Pancreas (tissue), 10 donors: ENCODE data around the gene NTSR1. TPM values are rescaled to one million over a fixed set of nuclear protein-coding genes. Genes with fewer than 3 reads are reported as not detected.

Experiments used
- ATAC-seq, 4 donors: fragments of 200-7000 bp; cut with Tn5 transposase; one replicate each; pipeline versions ENCODE4 v1.8.0 to v1.9.1; 2020; ENCODE audit warnings: mild to moderate bottlenecking in 4 of 4, moderate library complexity in 4 of 4
- DNase-seq, 6 donors: peaks; one replicate each; pipeline ENCODE4 v3.0.0-alpha.2; 2020
- FAIRE-seq: peaks from 2 replicates; lab custom pipeline; 2012; peaks lifted over from hg19 to GRCh38; lab: Jason Lieb, UNC
- H3K27ac ChIP-seq, 4 donors: fragments of 200-600 bp; sonication (generic); 1 replicate in 3 of 4; 2 replicates in 1 of 4; pipeline versions ENCODE4 v1.5.0 to v1.8.0; 2020
- H3K27me3 ChIP-seq, 4 donors: fragments of 200-600 bp; one replicate each; pipeline ENCODE4 v1.8.0; 2021
- H3K36me3 ChIP-seq, 3 donors: fragments of 200-600 bp; sonication (generic) in 1 of 3; one replicate each; pipeline versions ENCODE4 v1.5.0 to v1.8.0; 2020 to 2021
- H3K4me1 ChIP-seq, 3 donors: fragments of 200-600 bp; one replicate each; pipeline ENCODE4 v1.8.0; 2021
- H3K4me3 ChIP-seq, 4 donors: fragments of 200-600 bp; sonication (generic) in 2 of 4; one replicate each; pipeline versions ENCODE4 v1.5.0 to v1.8.0; 2020 to 2021
- H3K9me3 ChIP-seq, 4 donors: fragments of 200-600 bp; one replicate each; pipeline ENCODE4 v1.8.0; 2021
- WGBS, 2 donors: extraction: QIAGEN DNeasy Blood & Tissue Kit; methylation state at CpG; one replicate each; pipeline ENCODE4 v1.1.7; 2013; 5-methylcytosine and 5-hydroxymethylcytosine counted together
- intact Hi-C, 3 donors: fragments of 100-400 bp; cut with DNase I; formaldehyde crosslinking; loops; one replicate each; pipeline versions ENCODE4 v1.11.1 to v1.14.2; 2022
- polyA plus RNA-seq, 2 donors: library from polyadenylated mRNA; stranded (reverse); fragments of 200-250 nt; gene quantifications; one replicate each; pipeline ENCODE4 v1.2.3, GENCODE V29; 2013
- total RNA-seq, 6 donors: library from RNA; stranded (reverse); fragmentation: NEBNext Ultra II Directional in 4 of 6; extraction: Animal tissue kit (Norgen Biotek cat#: 25700) in 4 of 6; gene quantifications; one replicate each; pipeline versions ENCODE4 v1.2.1 to v1.2.4, GENCODE V29; 2021 to 2023
- TF ChIP-seq, protein P1 (sequence below), 4 donors: fragments of 200-600 bp; sonication (generic) in 3 of 4; IDR thresholded peaks; one replicate each; pipeline versions ENCODE4 v1.5.0 to v1.8.0; 2021; ENCODE audit warnings: antibody characterized with exemption in 4 of 4
- donor health status: healthy with polysubstance abuse.
- donor health status: DM: no; HTN: no; CAD: no; lungs with moderate emphysema.
- donor health status: DM: no; HTN: no; CAD: no.
- donor health status: control.
- donor health status: control.
- donor health status: Bipolar disorder and iron deficiency.
- donor health status: DM: yes; HTN: yes; CAD: no.
- donor health status: DM: no; HTN: no; CAD: no.
- donor health status: DM: no; HTN: no; CAD: no.
- donor health status: DM: yes; HTN: yes; CAD: no.

The NTSR1 gene
- total and polyA plus RNA-seq, 8 donors, result 0.02 to 0.15 (median 0.09) TPM; not detected in 2

DNA sequence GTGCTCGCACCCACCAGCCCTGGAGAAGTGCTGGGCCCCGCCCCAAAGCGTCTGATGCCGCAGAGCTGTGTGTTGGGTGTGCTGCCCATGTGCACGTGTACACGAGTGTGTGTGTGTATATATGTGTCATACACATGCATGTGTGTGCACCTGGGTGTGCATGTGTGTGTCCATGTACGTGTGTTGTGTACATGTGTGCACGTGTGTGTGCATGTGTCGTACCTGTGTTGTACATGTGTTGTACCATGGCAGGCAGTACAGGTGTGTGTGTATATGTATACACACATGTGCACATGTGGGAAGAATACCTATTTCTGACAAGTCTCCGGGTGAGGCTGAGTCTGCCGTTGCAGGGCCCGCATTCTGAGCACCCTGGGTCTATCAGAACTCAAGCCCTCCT lies 81.4 kb downstream of the NTSR1 start:
- TF ChIP-seq, protein P1, sequence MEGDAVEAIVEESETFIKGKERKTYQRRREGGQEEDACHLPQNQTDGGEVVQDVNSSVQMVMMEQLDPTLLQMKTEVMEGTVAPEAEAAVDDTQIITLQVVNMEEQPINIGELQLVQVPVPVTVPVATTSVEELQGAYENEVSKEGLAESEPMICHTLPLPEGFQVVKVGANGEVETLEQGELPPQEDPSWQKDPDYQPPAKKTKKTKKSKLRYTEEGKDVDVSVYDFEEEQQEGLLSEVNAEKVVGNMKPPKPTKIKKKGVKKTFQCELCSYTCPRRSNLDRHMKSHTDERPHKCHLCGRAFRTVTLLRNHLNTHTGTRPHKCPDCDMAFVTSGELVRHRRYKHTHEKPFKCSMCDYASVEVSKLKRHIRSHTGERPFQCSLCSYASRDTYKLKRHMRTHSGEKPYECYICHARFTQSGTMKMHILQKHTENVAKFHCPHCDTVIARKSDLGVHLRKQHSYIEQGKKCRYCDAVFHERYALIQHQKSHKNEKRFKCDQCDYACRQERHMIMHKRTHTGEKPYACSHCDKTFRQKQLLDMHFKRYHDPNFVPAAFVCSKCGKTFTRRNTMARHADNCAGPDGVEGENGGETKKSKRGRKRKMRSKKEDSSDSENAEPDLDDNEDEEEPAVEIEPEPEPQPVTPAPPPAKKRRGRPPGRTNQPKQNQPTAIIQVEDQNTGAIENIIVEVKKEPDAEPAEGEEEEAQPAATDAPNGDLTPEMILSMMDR (IDR thresholded peaks at IDR 0.05), result no peak
- intact Hi-C loops, result no loop called here
- Histone ChIP-seq H3K27ac (no peak overlapping the region), H3K4me3 (no peak overlapping the region), H3K36me3 (no peaks in the 10 kb centered on the region), H3K9me3 (no peaks in the 10 kb centered on the region), H3K4me1 (peaks cover 0 to 5% (median 3%) of the 10 kb centered on the region in 3 donors), H3K27me3 (no peaks in the 10 kb centered on the region)
- 72 to 82% methylated on average over 12 of the region's 12 CpGs for WGBS, 2 donors
- DNase-seq (no peak), FAIRE-seq (no peak), ATAC-seq (no peak)

DNA sequence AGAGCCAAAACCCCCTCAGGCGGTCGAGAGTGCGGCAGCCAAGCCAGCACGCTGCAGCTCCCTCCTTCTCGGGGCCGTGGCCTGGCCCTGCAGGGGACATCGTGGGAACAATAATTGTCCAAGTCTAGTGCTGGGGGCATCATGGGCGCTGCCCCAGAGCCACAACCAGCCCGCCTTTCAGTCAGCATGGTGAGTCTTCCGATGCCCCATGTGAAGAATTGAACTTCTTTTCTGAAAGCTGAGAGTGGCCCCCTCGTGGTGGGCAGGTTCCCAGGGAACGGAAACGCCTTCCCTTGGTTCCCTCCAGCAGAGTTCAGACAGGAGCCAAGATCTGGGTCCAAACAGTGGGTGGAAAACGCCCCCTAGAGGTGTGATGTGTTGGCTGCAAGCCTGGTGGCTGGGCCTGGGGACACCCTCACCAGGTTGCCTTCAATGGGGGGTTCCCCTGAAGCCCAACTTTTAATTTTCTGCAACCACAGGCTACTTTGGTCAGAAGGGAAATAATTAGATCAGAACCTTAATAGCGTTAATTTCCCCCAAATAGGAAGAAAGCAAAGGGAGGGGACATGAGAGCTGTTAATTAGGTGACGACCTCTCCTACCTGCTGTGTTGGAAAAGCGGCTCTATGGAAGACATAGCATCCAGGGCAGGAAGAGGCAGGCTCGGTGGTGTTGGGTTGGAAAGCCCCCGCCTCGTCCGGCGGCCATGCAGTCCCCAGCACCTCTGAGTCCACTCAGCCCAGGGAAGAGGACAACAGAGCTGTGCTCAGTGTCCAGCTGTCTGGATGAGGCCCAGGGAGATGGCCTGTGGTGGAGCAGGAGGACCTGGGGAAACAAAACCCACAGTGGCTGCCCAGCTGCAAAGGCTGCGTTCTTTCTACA lies 82.9 kb downstream of the NTSR1 start:
- Histone ChIP-seq H3K27me3 (no peaks in the 10 kb centered on the region), H3K27ac (no peak overlapping the region), H3K4me3 (no peak overlapping the region), H3K9me3 (no peaks in the 10 kb centered on the region), H3K4me1 (peaks cover 0 to 5% (median 3%) of the 10 kb centered on the region in 3 donors), H3K36me3 (no peaks in the 10 kb centered on the region)
- FAIRE-seq (no peak), DNase-seq (peak in 5 of 6 donors; percentile 63 to 81 (median 73)), ATAC-seq (peak in 3 of 4 donors; percentile 5 to 33 (median 22))
- TF ChIP-seq, protein P1 (IDR thresholded peaks at IDR 0.05), result peak; percentile 64 to 89 (median 82)
- intact Hi-C loops, result no loop called here
- WGBS, 2 donors, result 31 to 37% methylated on average over 23 of the region's 23 CpGs

DNA sequence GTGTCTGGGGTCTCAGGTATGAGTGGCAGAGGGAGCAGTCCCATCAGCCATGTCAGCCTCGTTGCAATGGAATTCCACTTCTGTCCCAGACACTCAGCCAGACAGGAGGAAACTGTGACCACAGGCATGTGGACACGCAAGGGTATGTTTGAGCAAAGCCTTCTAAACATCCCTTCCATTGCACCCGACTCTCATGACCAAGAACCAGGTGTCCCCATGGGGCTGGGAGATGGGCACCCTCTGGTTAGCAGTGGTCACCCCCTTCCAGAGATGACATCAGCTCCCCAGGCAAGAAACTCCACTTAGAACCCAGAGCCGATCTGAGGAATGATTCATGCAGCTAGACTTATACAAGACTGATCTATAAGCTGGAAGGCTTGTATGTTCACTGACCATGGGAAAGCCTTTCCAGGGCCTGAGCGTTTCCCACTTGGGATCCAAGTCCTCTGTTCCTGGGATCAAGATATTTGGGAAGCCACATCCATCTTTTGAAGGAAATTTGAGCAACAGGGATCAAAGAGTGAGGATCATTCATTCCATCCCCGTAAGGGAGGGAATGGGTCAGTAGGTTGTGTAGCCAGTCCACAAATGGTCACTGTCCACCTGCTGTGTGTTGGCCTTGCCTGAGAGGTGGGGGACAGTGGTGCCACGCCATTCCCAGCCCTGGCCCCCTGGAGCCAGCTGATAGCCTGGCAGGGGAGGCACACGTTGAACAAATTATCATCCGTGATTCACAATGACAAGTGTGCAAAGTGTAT lies 83.7 kb downstream of the NTSR1 start:
- intact Hi-C loops, result no loop called here
- Histone ChIP-seq H3K27ac (no peak overlapping the region), H3K4me1 (peaks cover 0 to 7% (median 5%) of the 10 kb centered on the region in 3 donors), H3K4me3 (no peak overlapping the region), H3K27me3 (no peaks in the 10 kb centered on the region), H3K36me3 (no peaks in the 10 kb centered on the region), H3K9me3 (no peaks in the 10 kb centered on the region)
- DNase-seq (no peak), ATAC-seq (no peak), FAIRE-seq (no peak)
- WGBS, 2 donors, result 67 to 79% methylated on average over 9 of the region's 9 CpGs
- TF ChIP-seq, protein P1 (IDR thresholded peaks at IDR 0.05), result no peak

DNA sequence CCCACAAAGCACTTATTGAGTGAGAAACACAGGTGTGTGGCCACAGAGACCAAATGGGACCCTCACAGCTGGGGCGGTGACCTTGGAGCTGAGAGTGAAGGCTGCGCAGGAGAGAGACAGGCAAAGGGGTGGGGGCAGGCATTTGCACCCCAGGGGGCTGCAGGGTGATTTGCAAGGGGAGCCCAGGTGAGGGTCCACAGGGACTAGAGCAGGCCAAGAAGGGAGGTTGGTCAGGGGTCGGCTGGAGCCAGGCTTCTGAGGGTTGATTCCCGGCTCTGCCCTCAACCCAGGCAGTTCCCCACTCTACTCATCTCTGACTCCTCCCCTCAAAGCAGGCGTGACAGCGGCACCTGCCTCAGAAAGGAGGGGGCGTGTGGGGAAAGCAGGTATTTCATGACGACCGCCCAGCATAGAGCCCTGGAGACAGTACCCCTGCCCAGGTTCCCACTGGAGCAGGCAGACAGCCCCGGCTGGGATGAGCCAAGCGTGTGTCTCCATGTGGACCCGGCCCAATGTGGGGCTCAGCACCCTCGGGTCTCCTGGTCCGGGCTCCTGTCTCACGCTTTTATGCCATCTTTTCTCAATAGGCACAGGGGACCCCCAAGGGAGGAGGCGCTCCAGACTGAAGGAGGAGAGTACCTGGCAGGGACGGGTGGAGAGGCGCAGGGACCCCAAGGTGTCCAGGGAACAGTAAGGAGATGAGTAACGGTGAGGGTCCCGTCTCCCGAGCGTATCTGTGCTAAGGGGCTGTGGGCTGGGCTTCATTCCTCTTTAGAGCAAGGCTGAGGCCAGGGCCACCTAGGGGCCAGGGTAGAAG lies 84.5 kb downstream of the NTSR1 start:
- WGBS, 2 donors, result 77 to 79% methylated on average over 22 of the region's 22 CpGs
- Histone ChIP-seq H3K4me1 (peaks cover 0 to 9% (median 5%) of the 10 kb centered on the region in 3 donors), H3K36me3 (no peaks in the 10 kb centered on the region), H3K27ac (peak overlapping the region; percentile 77 to 92 (median 90)), H3K4me3 (no peak overlapping the region), H3K9me3 (no peaks in the 10 kb centered on the region), H3K27me3 (no peaks in the 10 kb centered on the region)
- ATAC-seq (no peak), FAIRE-seq (no peak), DNase-seq (peak in 2 of 6 donors; percentile 43 to 61)
- intact Hi-C loops, result no loop called here
- TF ChIP-seq, protein P1 (IDR thresholded peaks at IDR 0.05), result no peak
